GM12878 (cell line): ENCODE measurements around the gene RIPOR3. TPM values are rescaled to one million over a fixed set of nuclear protein-coding genes. Genes with fewer than 3 reads are reported as not detected.

Experiments
- BCL11A ChIP-seq: IDR thresholded peaks from 2 replicates; pipeline ENCODE4 v1.6.1; 2011; ENCODE audit warnings: low read depth, low read length
- CHD4 ChIP-seq: fragments of 200-600 bp; sonication (generic); IDR thresholded peaks from 2 replicates; pipeline ENCODE4 v1.6.1; 2016; ENCODE audit warnings: mild to moderate bottlenecking
- EP300 ChIP-seq, 2 experiments: fragments of 150-350 bp in 1 of 2; IDR thresholded peaks; 2 replicates each; pipeline ENCODE4 v1.6.1; 2011 to 2012; ENCODE audit warnings: low read depth in 2 of 2, low read length in 2 of 2, borderline replicate concordance in 1 of 2, improper control_type of control experiment in 1 of 2, inconsistent platforms in 1 of 2; ENCODE audit not compliant: control insufficient read depth in 1 of 2
- ETV6 ChIP-seq, 2 experiments: fragments of 450-650 bp in 1 of 2; IDR thresholded peaks in 1 of 2; conservative IDR thresholded peaks in 1 of 2; 2 replicates each; pipeline ENCODE4 v1.6.1; 2014; ENCODE audit warnings: antibody characterized with exemption in 1 of 2, borderline replicate concordance in 1 of 2, low read depth in 1 of 2, mild to moderate bottlenecking in 1 of 2, moderate library complexity in 1 of 2
- HDGF ChIP-seq: fragments of 450-650 bp; IDR thresholded peaks from 2 replicates; pipeline ENCODE4 v1.6.1; 2016; ENCODE audit warnings: antibody characterized with exemption
- IKZF1 ChIP-seq: fragments of 450-650 bp; conservative IDR thresholded peaks from 2 replicates; pipeline ENCODE4 v1.6.1; 2017; ENCODE audit warnings: antibody characterized with exemption, mild to moderate bottlenecking
- JUNB ChIP-seq: IDR thresholded peaks from 2 replicates; pipeline ENCODE4 v1.6.1; 2016; ENCODE audit warnings: antibody characterized with exemption, mild to moderate bottlenecking
- KLF5 ChIP-seq: fragments of 450-650 bp; IDR thresholded peaks from 2 replicates; pipeline ENCODE4 v1.6.1; 2014; ENCODE audit warnings: mild to moderate bottlenecking; ENCODE audit not compliant: partially characterized antibody
- NFIC ChIP-seq: IDR thresholded peaks from 2 replicates; pipeline ENCODE4 v1.6.1; 2012; ENCODE audit warnings: low read depth, mild to moderate bottlenecking, inconsistent platforms, low read length, moderate library complexity
- NFYA ChIP-seq: IDR thresholded peaks from 2 replicates; pipeline ENCODE4 v1.6.1; 2011; ENCODE audit warnings: low read depth, mild to moderate bottlenecking, low read length, improper control_type of control experiment, borderline replicate concordance
- NR2C2 ChIP-seq: IDR thresholded peaks from 2 replicates; pipeline ENCODE4 v1.6.1; 2011; ENCODE audit warnings: borderline replicate concordance, low read depth; ENCODE audit not compliant: control insufficient read depth, insufficient read length
- NR2F1 ChIP-seq: fragments of 450-650 bp; conservative IDR thresholded peaks from 2 replicates; pipeline ENCODE4 v1.6.1; 2017; ENCODE audit warnings: mild to moderate bottlenecking
- RAD51 ChIP-seq: fragments of 450-650 bp; IDR thresholded peaks from 2 replicates; pipeline ENCODE4 v1.6.1; 2016; ENCODE audit warnings: moderate library complexity, mild to moderate bottlenecking, inconsistent platforms
- SMAD5 ChIP-seq: IDR thresholded peaks from 2 replicates; pipeline ENCODE4 v1.6.1; 2016; ENCODE audit warnings: antibody characterized with exemption, low read depth
- TCF12 ChIP-seq: IDR thresholded peaks from 2 replicates; pipeline ENCODE4 v1.6.1; 2011; ENCODE audit warnings: low read depth, mild to moderate bottlenecking, low read length
- ZSCAN29 ChIP-seq: fragments of 450-650 bp; IDR thresholded peaks from 2 replicates; pipeline ENCODE4 v1.6.1; 2017; ENCODE audit warnings: mild to moderate bottlenecking, moderate library complexity
- polyA plus RNA-seq, 11 experiments: library from polyadenylated mRNA; depleted of rRNA in 4 of 11; unstranded in 6 of 11; stranded (reverse) in 5 of 11; fragments of >200 nt; fragmentation: Nextera tagmentation in 4 of 11; fragmentation: Illumina TruSeq in 1 of 11; extraction: Ambion mirVana in 4 of 11; extraction: Trizol in 1 of 11; gene quantifications; 1 replicate in 1 of 11; 2 replicates in 10 of 11; pipeline versions ENCODE4 v1.2.1 to v1.2.3, GENCODE V29; 2011 to 2016; ENCODE audit warnings: inconsistent platforms in 2 of 11, missing spikeins in 2 of 11, low read depth in 1 of 11
- total RNA-seq, 4 experiments: library from RNA; depleted of rRNA in 3 of 4; stranded (reverse); fragments of >200 nt in 3 of 4; fragmentation: Illumina TruSeq in 1 of 4; extraction: Trizol in 1 of 4; gene quantifications; 2 replicates each; pipeline versions ENCODE4 v1.2.1 to v1.2.3, GENCODE V29; 2013 to 2021
- TF ChIP-seq, protein P1 (sequence below): fragments of 450-650 bp; IDR thresholded peaks from 2 replicates; pipeline ENCODE4 v1.6.1; 2016; ENCODE audit warnings: mild to moderate bottlenecking
- TF ChIP-seq, protein P2 (sequence below): fragments of 450-650 bp; IDR thresholded peaks from 2 replicates; pipeline ENCODE4 v1.6.1; 2017; ENCODE audit warnings: antibody characterized with exemption, mild to moderate bottlenecking, moderate library complexity
- TF ChIP-seq, protein P3 (sequence below): IDR thresholded peaks from 2 replicates; pipeline ENCODE4 v1.6.1; 2011; ENCODE audit warnings: mild to moderate bottlenecking, low read depth, low read length, moderate library complexity; ENCODE audit not compliant: insufficient replicate concordance
- TF ChIP-seq, protein P4 (sequence below): IDR thresholded peaks from 2 replicates; pipeline ENCODE4 v1.6.1; 2012; ENCODE audit warnings: low read length, inconsistent platforms
- TF ChIP-seq, protein P5 (sequence below): fragments of 150-350 bp; IDR thresholded peaks from 2 replicates; pipeline ENCODE4 v1.6.1; 2016; ENCODE audit warnings: low read depth, low read length

RIPOR3 gene
- total and polyA plus RNA-seq, 10 of the 15 experiments (the other 5 are each of a cell fraction or from before 2014, with no cell fraction given): 0.04 to 0.55 (median 0.12) TPM; not detected in 6

DNA sequence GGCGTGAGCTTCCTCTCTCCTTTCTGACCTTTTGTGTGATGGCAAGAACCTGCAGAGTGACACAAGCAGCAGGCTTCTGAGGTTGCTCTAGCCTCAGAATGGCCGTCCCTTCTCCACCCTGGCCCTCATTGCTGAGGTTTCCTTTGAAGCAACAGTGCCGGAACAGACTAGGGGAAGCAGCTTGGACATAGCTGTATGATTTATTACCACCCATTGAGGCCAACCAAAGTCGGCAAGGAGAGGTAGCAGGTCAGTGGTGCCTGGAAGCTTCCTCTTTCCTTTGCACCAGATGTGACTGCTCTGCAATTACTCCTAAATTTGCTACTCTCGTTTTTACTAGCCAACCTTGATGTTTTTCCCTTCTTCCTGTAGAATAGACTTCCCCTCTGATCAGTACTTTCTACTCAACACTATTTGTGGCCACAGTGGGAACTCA, 149.7 kb downstream of the RIPOR3 start (continued):
- TF ChIP-seq, protein P1, sequence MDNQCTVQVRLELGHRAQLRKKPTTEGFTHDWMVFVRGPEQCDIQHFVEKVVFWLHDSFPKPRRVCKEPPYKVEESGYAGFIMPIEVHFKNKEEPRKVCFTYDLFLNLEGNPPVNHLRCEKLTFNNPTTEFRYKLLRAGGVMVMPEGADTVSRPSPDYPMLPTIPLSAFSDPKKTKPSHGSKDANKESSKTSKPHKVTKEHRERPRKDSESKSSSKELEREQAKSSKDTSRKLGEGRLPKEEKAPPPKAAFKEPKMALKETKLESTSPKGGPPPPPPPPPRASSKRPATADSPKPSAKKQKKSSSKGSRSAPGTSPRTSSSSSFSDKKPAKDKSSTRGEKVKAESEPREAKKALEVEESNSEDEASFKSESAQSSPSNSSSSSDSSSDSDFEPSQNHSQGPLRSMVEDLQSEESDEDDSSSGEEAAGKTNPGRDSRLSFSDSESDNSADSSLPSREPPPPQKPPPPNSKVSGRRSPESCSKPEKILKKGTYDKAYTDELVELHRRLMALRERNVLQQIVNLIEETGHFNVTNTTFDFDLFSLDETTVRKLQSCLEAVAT: no peak
- peak; percentile 48 for TF ChIP-seq BCL11A
- no peak for TF ChIP-seq KLF5
- peak in 1 of 2 experiments; percentile 96; a peak in 2 of 4 replicates for TF ChIP-seq ETV6 (conservative IDR thresholded peaks at IDR 0.05 in 1 of 2, IDR thresholded peaks at IDR 0.05 in 1 of 2; ENCODE audit: borderline replicate concordance in 1 of 2, low read depth in 1 of 2)
- peak; percentile 33; the same call in 1 of the 2 replicates for TF ChIP-seq TCF12
- TF ChIP-seq, protein P2, sequence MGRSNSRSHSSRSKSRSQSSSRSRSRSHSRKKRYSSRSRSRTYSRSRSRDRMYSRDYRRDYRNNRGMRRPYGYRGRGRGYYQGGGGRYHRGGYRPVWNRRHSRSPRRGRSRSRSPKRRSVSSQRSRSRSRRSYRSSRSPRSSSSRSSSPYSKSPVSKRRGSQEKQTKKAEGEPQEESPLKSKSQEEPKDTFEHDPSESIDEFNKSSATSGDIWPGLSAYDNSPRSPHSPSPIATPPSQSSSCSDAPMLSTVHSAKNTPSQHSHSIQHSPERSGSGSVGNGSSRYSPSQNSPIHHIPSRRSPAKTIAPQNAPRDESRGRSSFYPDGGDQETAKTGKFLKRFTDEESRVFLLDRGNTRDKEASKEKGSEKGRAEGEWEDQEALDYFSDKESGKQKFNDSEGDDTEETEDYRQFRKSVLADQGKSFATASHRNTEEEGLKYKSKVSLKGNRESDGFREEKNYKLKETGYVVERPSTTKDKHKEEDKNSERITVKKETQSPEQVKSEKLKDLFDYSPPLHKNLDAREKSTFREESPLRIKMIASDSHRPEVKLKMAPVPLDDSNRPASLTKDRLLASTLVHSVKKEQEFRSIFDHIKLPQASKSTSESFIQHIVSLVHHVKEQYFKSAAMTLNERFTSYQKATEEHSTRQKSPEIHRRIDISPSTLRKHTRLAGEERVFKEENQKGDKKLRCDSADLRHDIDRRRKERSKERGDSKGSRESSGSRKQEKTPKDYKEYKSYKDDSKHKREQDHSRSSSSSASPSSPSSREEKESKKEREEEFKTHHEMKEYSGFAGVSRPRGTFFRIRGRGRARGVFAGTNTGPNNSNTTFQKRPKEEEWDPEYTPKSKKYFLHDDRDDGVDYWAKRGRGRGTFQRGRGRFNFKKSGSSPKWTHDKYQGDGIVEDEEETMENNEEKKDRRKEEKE: no peak
- TF ChIP-seq, protein P3, sequence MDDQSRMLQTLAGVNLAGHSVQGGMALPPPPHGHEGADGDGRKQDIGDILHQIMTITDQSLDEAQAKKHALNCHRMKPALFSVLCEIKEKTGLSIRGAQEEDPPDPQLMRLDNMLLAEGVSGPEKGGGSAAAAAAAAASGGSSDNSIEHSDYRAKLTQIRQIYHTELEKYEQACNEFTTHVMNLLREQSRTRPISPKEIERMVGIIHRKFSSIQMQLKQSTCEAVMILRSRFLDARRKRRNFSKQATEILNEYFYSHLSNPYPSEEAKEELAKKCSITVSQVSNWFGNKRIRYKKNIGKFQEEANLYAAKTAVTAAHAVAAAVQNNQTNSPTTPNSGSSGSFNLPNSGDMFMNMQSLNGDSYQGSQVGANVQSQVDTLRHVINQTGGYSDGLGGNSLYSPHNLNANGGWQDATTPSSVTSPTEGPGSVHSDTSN: peak; percentile 57
- TF ChIP-seq ZSCAN29: no peak
- TF ChIP-seq NR2F1: peak; percentile 20; the same call in 1 of the 2 replicates
- TF ChIP-seq, protein P4, sequence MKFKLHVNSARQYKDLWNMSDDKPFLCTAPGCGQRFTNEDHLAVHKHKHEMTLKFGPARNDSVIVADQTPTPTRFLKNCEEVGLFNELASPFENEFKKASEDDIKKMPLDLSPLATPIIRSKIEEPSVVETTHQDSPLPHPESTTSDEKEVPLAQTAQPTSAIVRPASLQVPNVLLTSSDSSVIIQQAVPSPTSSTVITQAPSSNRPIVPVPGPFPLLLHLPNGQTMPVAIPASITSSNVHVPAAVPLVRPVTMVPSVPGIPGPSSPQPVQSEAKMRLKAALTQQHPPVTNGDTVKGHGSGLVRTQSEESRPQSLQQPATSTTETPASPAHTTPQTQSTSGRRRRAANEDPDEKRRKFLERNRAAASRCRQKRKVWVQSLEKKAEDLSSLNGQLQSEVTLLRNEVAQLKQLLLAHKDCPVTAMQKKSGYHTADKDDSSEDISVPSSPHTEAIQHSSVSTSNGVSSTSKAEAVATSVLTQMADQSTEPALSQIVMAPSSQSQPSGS: peak; percentile 66; the same call in 1 of the 2 replicates
- TF ChIP-seq RAD51: no peak
- no peak for TF ChIP-seq NFYA
- TF ChIP-seq SMAD5: no peak
- no peak for TF ChIP-seq CHD4
- TF ChIP-seq IKZF1: peak; percentile 93
- TF ChIP-seq, protein P5, sequence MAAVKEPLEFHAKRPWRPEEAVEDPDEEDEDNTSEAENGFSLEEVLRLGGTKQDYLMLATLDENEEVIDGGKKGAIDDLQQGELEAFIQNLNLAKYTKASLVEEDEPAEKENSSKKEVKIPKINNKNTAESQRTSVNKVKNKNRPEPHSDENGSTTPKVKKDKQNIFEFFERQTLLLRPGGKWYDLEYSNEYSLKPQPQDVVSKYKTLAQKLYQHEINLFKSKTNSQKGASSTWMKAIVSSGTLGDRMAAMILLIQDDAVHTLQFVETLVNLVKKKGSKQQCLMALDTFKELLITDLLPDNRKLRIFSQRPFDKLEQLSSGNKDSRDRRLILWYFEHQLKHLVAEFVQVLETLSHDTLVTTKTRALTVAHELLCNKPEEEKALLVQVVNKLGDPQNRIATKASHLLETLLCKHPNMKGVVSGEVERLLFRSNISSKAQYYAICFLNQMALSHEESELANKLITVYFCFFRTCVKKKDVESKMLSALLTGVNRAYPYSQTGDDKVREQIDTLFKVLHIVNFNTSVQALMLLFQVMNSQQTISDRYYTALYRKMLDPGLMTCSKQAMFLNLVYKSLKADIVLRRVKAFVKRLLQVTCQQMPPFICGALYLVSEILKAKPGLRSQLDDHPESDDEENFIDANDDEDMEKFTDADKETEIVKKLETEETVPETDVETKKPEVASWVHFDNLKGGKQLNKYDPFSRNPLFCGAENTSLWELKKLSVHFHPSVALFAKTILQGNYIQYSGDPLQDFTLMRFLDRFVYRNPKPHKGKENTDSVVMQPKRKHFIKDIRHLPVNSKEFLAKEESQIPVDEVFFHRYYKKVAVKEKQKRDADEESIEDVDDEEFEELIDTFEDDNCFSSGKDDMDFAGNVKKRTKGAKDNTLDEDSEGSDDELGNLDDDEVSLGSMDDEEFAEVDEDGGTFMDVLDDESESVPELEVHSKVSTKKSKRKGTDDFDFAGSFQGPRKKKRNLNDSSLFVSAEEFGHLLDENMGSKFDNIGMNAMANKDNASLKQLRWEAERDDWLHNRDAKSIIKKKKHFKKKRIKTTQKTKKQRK: no peak
- no peak for TF ChIP-seq NR2C2
- TF ChIP-seq HDGF: 0 out of 2 replicates have a peak, but pooled peaks have one; percentile 42
- peak; percentile 82 for TF ChIP-seq NFIC
- peak; percentile 84 for TF ChIP-seq JUNB
- TF ChIP-seq EP300 (IDR thresholded peaks at IDR 0.05; ENCODE audit: borderline replicate concordance in 1 of 2, control insufficient read depth in 1 of 2, low read depth in 2 of 2, low read length in 2 of 2): no peak
